KMS-11 (cell line): Measurements from ENCODE around the gene SAMD9L.
A peak's percentile ranks its signal among the peaks of the same experiment; 100 is the strongest.

Experiments used
- H2AFZ ChIP-seq: fragments of 200-600 bp; sonication (generic); 2 replicates; pipeline ENCODE4 v1.6.1; 2016; ENCODE audit warnings: antibody characterized with exemption, mixed run types, low read depth
- H3K27ac ChIP-seq: fragments of 200-600 bp; sonication (generic); 2 replicates; pipeline ENCODE4 v1.6.1; 2016; ENCODE audit warnings: mild to moderate bottlenecking, mixed run types
- H3K27me3 ChIP-seq: fragments of 200-600 bp; sonication (generic); 2 replicates; pipeline ENCODE4 v1.6.1; 2017; ENCODE audit warnings: mild to moderate bottlenecking, low read depth, mixed run types, moderate library complexity; ENCODE audit not compliant: insufficient read depth
- H3K36me3 ChIP-seq: fragments of 200-600 bp; sonication (generic); 2 replicates; pipeline ENCODE4 v1.6.1; 2017; ENCODE audit warnings: mild to moderate bottlenecking, mixed run types; ENCODE audit not compliant: insufficient read depth
- H3K4me1 ChIP-seq: fragments of 200-600 bp; sonication (generic); 2 replicates; pipeline ENCODE4 v1.6.1; 2016; ENCODE audit warnings: mild to moderate bottlenecking, low read depth, mixed run types; ENCODE audit not compliant: poor library complexity, severe bottlenecking
- H3K4me2 ChIP-seq: fragments of 200-600 bp; sonication (generic); 2 replicates; pipeline ENCODE4 v1.7.0; 2016; ENCODE audit warnings: mild to moderate bottlenecking, mixed run types
- H3K4me3 ChIP-seq: fragments of 200-600 bp; sonication (generic); IDR thresholded peaks from 2 replicates; pipeline ENCODE4 v1.6.1; 2017; ENCODE audit warnings: low read depth, low read length, mixed read lengths; ENCODE audit not compliant: insufficient read depth
- H3K79me2 ChIP-seq: fragments of 200-600 bp; sonication (generic); 2 replicates; pipeline ENCODE4 v1.6.1; 2016; ENCODE audit warnings: low read depth, mixed run types; ENCODE audit not compliant: insufficient read depth
- H3K9ac ChIP-seq: fragments of 200-600 bp; sonication (generic); 2 replicates; pipeline ENCODE4 v1.6.1; 2016; ENCODE audit warnings: mild to moderate bottlenecking, mixed run types
- H4K20me1 ChIP-seq: fragments of 200-600 bp; sonication (generic); 2 replicates; pipeline ENCODE4 v1.6.1; 2016; ENCODE audit warnings: mild to moderate bottlenecking, mixed run types; ENCODE audit not compliant: insufficient read depth
- CTCF ChIP-seq: fragments of 200-600 bp; sonication (generic); conservative IDR thresholded peaks from 2 replicates; pipeline ENCODE4 v1.6.1; 2017; ENCODE audit warnings: low read depth, mild to moderate bottlenecking, antibody characterized with exemption, low read length, moderate library complexity, mixed read lengths

The SAMD9L gene

DNA sequence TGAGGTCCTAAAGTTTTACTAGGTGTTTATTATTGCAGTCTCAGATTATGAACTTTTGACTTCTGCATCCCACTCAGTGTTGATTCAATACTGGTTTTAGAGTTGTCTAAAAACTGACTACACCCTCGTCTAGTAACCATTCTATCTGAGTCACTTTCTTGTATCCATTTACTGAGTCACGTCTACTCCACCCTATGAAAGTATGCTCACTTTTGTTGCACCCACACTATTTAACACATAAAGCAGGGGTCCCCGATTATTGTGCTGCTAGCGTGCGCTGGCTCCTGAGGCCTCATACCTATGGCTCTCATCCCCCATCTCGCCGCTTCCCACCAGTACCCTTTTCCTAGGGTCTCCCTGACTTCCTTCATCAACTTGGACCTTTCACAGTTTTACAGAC, 32.4 kb downstream of the SAMD9L start:
- no peak overlapping the region for H3K27ac ChIP-seq
- no peak overlapping the region for H3K4me3 ChIP-seq
- no peaks in the 10 kb centered on the region for H3K27me3 ChIP-seq
- H3K4me1 ChIP-seq = peaks cover 35% of the 10 kb centered on the region
- TF ChIP-seq CTCF = no peak
- H3K36me3 ChIP-seq = no peaks in the 10 kb centered on the region
- H4K20me1 ChIP-seq = no peaks in the 10 kb centered on the region
- H2AFZ ChIP-seq = no peak overlapping the region
- no peak overlapping the region for H3K9ac ChIP-seq
- peaks cover 12% of the 10 kb centered on the region; the same call in 1 of the 2 replicates for H3K79me2 ChIP-seq
- no peak overlapping the region for H3K4me2 ChIP-seq

GRCh38 chr7:93108003-93108402, 40.2 kb downstream of the SAMD9L start:
- H3K27me3 ChIP-seq = no peaks in the 10 kb centered on the region
- no peak overlapping the region for H3K9ac ChIP-seq
- no peaks in the 10 kb centered on the region for H3K4me1 ChIP-seq
- H2AFZ ChIP-seq = no peak overlapping the region
- no peak overlapping the region for H3K4me3 ChIP-seq
- TF ChIP-seq CTCF = no peak
- no peaks in the 10 kb centered on the region for H3K79me2 ChIP-seq
- no peaks in the 10 kb centered on the region for H4K20me1 ChIP-seq
- no peak overlapping the region for H3K4me2 ChIP-seq
- peaks cover 9% of the 10 kb centered on the region; the same call in 1 of the 2 replicates for H3K36me3 ChIP-seq
- H3K27ac ChIP-seq = no peak overlapping the region

DNA sequence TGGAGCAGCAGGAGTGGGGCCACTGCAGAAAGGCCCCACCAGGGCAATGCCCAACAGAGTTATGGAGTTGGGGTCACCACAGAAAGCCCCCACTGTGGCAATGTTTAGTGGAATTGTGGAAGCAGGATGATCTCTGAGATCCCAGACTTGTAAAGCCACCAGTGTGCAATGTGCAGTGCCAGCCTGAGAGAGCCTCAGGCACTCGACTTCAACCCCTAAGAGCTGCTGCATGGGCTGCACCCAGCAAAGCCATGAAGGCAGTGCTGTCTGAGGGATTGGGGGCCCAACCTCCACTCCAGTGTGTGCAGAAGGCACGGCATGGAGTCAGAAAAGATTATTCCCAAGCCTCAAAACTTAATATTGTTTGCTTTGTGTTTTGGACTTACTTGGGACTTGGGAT, 50.8 kb downstream of the SAMD9L start:
- no peak overlapping the region for H3K4me3 ChIP-seq
- H3K27me3 ChIP-seq = no peaks in the 10 kb centered on the region
- H3K79me2 ChIP-seq = no peaks in the 10 kb centered on the region

DNA sequence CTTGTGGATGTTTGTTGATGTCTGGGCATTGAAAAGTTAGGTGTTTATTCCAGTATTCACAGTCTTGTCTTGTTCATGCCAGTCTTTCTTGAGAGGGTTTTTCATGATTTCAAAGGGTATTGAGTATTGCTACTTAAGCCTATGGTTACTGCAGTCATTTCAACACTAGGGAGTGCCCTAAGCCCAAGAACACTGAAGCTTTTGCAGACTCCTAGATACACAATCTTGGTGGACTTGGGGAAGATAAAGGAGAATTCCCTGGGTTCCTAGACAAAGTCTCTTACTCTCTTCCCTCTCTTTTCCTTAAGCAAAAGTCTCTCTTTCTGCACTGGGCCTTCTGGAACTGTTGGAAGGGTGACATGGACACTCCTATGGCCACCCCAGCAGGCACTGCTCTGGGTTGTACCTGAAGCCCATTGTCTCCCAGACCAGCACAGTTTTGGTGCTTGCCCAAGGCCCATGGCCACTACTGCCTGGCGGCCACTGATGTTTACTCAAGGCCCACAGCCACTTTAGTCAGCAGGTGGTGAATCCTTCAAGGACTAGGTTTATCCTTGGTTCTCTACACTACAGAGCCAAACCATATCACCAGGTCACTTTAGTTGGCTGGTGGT, 55.3 kb downstream of the SAMD9L start:
- H2AFZ ChIP-seq = no peak overlapping the region; the same call in 1 of the 2 replicates
- H3K27ac ChIP-seq = no peak overlapping the region
- H3K4me2 ChIP-seq = no peak overlapping the region

More for the DNA sequence above, 50.8 kb downstream of the SAMD9L start:
- no peak overlapping the region for H3K9ac ChIP-seq
- H2AFZ ChIP-seq = no peak overlapping the region
- no peaks in the 10 kb centered on the region for H4K20me1 ChIP-seq
- no peaks in the 10 kb centered on the region for H3K36me3 ChIP-seq
- no peak overlapping the region for H3K4me2 ChIP-seq
- TF ChIP-seq CTCF = no peak
- H3K4me1 ChIP-seq = no peaks in the 10 kb centered on the region
- no peak overlapping the region for H3K27ac ChIP-seq

More for the DNA sequence above, 55.3 kb downstream of the SAMD9L start:
- peak; percentile 68 for TF ChIP-seq CTCF
- Histone ChIP-seq H3K4me1 (no peaks in the 10 kb centered on the region), H3K4me3 (no peak overlapping the region), H3K36me3 (no peaks in the 10 kb centered on the region), H3K27me3 (no peaks in the 10 kb centered on the region), H3K9ac (no peak overlapping the region), H4K20me1 (no peaks in the 10 kb centered on the region), H3K79me2 (no peaks in the 10 kb centered on the region)
